MG63 (cell line): Measurements from ENCODE around the gene SCP2. TPM values are rescaled to one million over a fixed set of nuclear protein-coding genes. Genes with fewer than 3 reads are reported as not detected.

Source experiments
- DNase-seq: peaks from one replicate; pipeline ENCODE4 v3.0.0-alpha.2; 2020
- H3K27me3 ChIP-seq: fragments of 250-450 bp; sonication (Bioruptor Pico); 2 replicates; pipeline ENCODE4 v1.5.1; 2020; ENCODE audit warnings: mild to moderate bottlenecking, moderate library complexity
- H3K36me3 ChIP-seq: fragments of 250-450 bp; sonication (Bioruptor Pico); 2 replicates; pipeline ENCODE4 v1.5.1; 2020; ENCODE audit warnings: mild to moderate bottlenecking, moderate library complexity
- H3K4me3 ChIP-seq: fragments of 250-450 bp; sonication (Bioruptor Pico); 2 replicates; pipeline ENCODE4 v1.5.1; 2020; ENCODE audit warnings: mild to moderate bottlenecking, moderate library complexity
- H3K9me3 ChIP-seq: fragments of 250-450 bp; sonication (Bioruptor Pico); 2 replicates; pipeline ENCODE4 v1.5.1; 2020; ENCODE audit warnings: mild to moderate bottlenecking, moderate library complexity
- total RNA-seq: library from RNA; depleted of rRNA; stranded (reverse); fragments of >200 nt; shearing (Covaris generic); gene quantifications from 2 replicates; pipeline ENCODE4 v1.2.3, GENCODE V29; 2014; ENCODE audit warnings: low replicate concordance

Gene SCP2
- total RNA-seq, 1 experiment from 2014 or later, result 74.0 TPM

GRCh38 chr1:53066891-53067738 is 140.0 kb downstream of the SCP2 start:
- H3K36me3 ChIP-seq, result no peaks in the 10 kb centered on the region
- no peak overlapping the region for H3K4me3 ChIP-seq
- H3K9me3 ChIP-seq, result no peaks in the 10 kb centered on the region
- H3K27me3 ChIP-seq, result no peaks in the 10 kb centered on the region
- no peak for DNase-seq

- no peaks in the 10 kb centered on the region for H3K9me3 ChIP-seq
- H3K36me3 ChIP-seq, result no peaks in the 10 kb centered on the region
- no peak overlapping the region for H3K4me3 ChIP-seq
- H3K27me3 ChIP-seq, result no peaks in the 10 kb centered on the region
- DNase-seq, result no peak
These were observed 140.8 kb downstream of the SCP2 start for GRCh38 chr1:53067886-53068285.

GRCh38 chr1:53068314-53069099 is 141.4 kb downstream of the SCP2 start:
- no peak overlapping the region for H3K4me3 ChIP-seq
- no peaks in the 10 kb centered on the region for H3K9me3 ChIP-seq
- DNase-seq, result no peak
- H3K27me3 ChIP-seq, result no peaks in the 10 kb centered on the region
- no peaks in the 10 kb centered on the region for H3K36me3 ChIP-seq

- no peak for DNase-seq
- no peak overlapping the region for H3K4me3 ChIP-seq
- no peaks in the 10 kb centered on the region for H3K9me3 ChIP-seq
- H3K27me3 ChIP-seq, result no peaks in the 10 kb centered on the region
- H3K36me3 ChIP-seq, result no peaks in the 10 kb centered on the region
These were observed 142.2 kb downstream of the SCP2 start for GRCh38 chr1:53069265-53069662.

- Histone ChIP-seq H3K27me3 (no peaks in the 10 kb centered on the region), H3K9me3 (no peaks in the 10 kb centered on the region), H3K4me3 (no peak overlapping the region), H3K36me3 (no peaks in the 10 kb centered on the region)
- no peak for DNase-seq
These were observed 142.7 kb downstream of the SCP2 start for GRCh38 chr1:53069663-53070327.

GRCh38 chr1:53070621-53071020 is 143.5 kb downstream of the SCP2 start:
- Histone ChIP-seq H3K27me3 (no peaks in the 10 kb centered on the region), H3K4me3 (no peak overlapping the region), H3K9me3 (no peaks in the 10 kb centered on the region), H3K36me3 (no peaks in the 10 kb centered on the region)
- no peak for DNase-seq

- no peak for DNase-seq
- Histone ChIP-seq H3K27me3 (no peaks in the 10 kb centered on the region), H3K9me3 (no peaks in the 10 kb centered on the region), H3K4me3 (no peak overlapping the region), H3K36me3 (no peaks in the 10 kb centered on the region)
These were observed 144.2 kb downstream of the SCP2 start for GRCh38 chr1:53071167-53071865.

- H3K9me3 ChIP-seq, result no peaks in the 10 kb centered on the region
- no peaks in the 10 kb centered on the region for H3K36me3 ChIP-seq
- H3K27me3 ChIP-seq, result no peaks in the 10 kb centered on the region
- no peak for DNase-seq
- H3K4me3 ChIP-seq, result no peak overlapping the region
These were observed 144.8 kb downstream of the SCP2 start for GRCh38 chr1:53071915-53072314.

GRCh38 chr1:53073287-53073686 is 146.2 kb downstream of the SCP2 start:
- DNase-seq, result no peak
- Histone ChIP-seq H3K4me3 (no peak overlapping the region), H3K27me3 (no peaks in the 10 kb centered on the region), H3K9me3 (no peaks in the 10 kb centered on the region), H3K36me3 (no peaks in the 10 kb centered on the region)

- Histone ChIP-seq H3K9me3 (no peaks in the 10 kb centered on the region), H3K36me3 (no peaks in the 10 kb centered on the region), H3K4me3 (no peak overlapping the region), H3K27me3 (no peaks in the 10 kb centered on the region)
- DNase-seq, result no peak
These were observed 146.8 kb downstream of the SCP2 start for GRCh38 chr1:53073868-53074311.

GRCh38 chr1:53074313-53075154 is 147.5 kb downstream of the SCP2 start:
- Histone ChIP-seq H3K36me3 (no peaks in the 10 kb centered on the region), H3K4me3 (no peak overlapping the region), H3K27me3 (no peaks in the 10 kb centered on the region), H3K9me3 (no peaks in the 10 kb centered on the region)
- DNase-seq, result no peak

- Histone ChIP-seq H3K4me3 (no peak overlapping the region), H3K36me3 (no peaks in the 10 kb centered on the region), H3K9me3 (no peaks in the 10 kb centered on the region), H3K27me3 (no peaks in the 10 kb centered on the region)
- no peak for DNase-seq
These were observed 148.1 kb downstream of the SCP2 start for GRCh38 chr1:53075206-53075605.

GRCh38 chr1:53075761-53076163 is 148.7 kb downstream of the SCP2 start:
- DNase-seq, result no peak
- Histone ChIP-seq H3K9me3 (no peaks in the 10 kb centered on the region), H3K4me3 (no peak overlapping the region), H3K27me3 (no peaks in the 10 kb centered on the region), H3K36me3 (no peaks in the 10 kb centered on the region)

- no peaks in the 10 kb centered on the region for H3K36me3 ChIP-seq
- no peak for DNase-seq
- H3K4me3 ChIP-seq, result no peak overlapping the region
- no peaks in the 10 kb centered on the region for H3K27me3 ChIP-seq
- no peaks in the 10 kb centered on the region for H3K9me3 ChIP-seq
These were observed 149.1 kb downstream of the SCP2 start for GRCh38 chr1:53076165-53076564.

GRCh38 chr1:53076721-53077598 is 149.9 kb downstream of the SCP2 start:
- H3K4me3 ChIP-seq, result no peak overlapping the region
- no peaks in the 10 kb centered on the region for H3K36me3 ChIP-seq
- DNase-seq, result no peak
- no peaks in the 10 kb centered on the region for H3K27me3 ChIP-seq
- no peaks in the 10 kb centered on the region for H3K9me3 ChIP-seq
